Stimulated activated CD8-positive, alpha-beta memory T cell treated with anti-CD3 and anti-CD28 coated beads, Interleukin-4, amount 100 ng/mL, for 48 hours (primary cell): Measurements from ENCODE around the gene GTF3C2.

Experiments used
- DNase-seq: peaks from one replicate; pipeline ENCODE4 v3.0.0-alpha.2; 2020

Gene GTF3C2

DNA sequence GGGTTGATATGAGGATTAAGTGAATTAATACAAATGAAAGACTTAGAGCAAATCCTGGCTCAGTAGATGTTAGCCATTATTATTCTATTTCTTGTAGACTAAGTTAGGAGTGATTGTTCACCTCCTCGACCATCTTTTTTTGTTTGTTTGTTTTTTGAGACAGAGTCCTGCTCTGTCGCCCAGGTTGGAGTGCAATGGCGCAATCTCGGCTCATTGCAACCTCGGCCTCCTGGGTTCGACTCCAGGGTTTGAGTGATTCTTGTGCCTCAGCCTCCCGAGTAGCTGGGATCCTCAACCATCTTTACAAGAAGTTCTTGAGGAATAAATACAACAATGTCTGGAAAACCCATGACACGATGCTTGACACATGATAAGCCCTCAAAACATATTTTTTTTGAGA is 61.6 kb downstream of the GTF3C2 start:
- no peak for DNase-seq

DNA sequence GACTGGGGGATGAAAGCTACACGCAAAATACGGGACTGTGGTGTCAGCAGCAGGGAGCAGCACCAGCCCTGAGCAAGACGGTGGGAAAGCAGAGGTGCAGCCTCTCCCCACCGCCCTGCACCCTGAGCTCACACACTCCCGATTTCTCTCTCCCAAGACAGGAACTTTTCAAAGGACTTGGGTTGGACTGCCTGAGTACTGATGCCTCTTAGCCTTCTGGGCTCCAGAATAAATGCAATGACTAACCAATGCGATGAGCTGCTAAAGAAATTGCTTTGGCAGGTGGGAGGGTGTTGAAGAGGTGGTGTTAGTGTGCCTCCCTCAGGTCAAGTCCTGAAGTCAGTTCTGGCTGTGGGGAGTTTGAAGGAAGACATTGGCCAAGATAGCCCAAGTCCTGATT is 64.7 kb downstream of the GTF3C2 start:
- no peak for DNase-seq

DNA sequence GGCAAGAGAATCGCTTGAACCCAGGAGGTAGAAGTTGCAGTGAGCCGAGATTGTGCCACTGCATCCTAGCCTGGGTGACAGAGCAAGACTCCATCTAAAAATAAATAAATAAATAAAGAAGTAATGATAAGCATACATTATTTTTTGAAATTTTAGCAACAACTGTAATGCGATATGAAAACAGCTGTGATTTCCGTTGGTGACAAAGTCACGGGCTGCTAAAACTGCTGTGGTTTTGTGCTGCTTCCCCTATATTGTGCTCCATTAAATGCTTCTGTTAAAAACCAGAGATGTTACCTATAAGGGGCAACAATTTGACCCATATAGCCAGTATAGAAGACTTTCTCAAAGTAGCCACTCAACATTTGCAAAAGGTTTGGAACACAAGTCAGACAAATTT is 66.0 kb downstream of the GTF3C2 start:
- no peak for DNase-seq

DNA sequence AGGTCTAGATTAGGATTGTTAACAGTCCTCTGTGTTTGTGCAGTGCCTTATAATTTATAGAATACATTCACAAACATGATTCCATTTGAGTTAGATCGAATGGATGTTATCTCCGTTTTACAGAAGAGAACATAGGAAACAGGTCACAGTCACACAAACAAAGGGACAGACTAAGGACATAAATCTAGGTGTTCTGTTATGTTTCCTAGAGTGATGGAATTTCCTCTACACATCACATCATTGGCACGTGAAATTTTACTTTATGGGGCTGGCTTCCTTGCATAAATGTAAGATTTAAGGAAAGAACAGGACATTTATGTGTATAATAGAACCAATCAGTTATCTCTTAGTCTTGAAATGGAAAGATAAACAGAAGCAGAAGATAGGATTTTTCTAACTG is 68.0 kb downstream of the GTF3C2 start:
- DNase-seq: no peak

DNA sequence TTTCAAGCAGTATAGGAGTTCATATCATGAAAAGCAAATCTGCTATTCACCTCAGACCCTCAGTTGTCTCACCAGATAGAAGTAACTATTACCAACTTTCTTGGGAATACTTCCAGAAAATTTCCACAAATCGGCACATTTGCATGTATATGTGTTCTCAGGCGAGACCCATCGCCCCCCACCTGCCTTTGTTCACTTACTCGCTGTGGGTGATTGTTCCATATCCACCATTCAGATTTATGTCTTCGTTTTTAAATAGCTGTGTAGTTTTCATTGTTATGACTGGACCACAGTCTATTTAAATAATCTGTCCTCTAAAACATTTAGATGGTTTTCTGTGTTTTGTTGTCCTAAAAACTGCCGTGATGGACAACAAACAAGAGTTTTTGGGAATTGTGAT is 71.1 kb downstream of the GTF3C2 start:
- no peak for DNase-seq

DNA sequence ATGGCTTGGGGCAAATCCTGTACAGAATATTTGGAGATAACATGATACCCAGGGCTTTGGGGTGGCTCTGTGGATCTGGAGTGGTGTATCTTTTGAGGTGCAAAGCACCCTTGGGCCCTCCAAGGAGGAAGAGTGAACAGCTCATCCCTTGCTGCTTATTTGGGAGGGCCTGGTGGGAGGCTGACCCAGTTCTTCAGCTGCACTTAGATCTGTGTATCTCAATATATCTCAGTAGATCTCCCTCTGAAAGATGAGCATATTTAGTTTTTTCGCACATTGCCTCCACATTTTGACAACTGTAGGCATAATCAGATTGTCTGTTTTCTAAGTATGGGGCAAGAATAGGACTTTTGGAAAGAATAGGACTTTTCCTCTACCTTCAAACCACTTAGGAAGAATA is 71.6 kb downstream of the GTF3C2 start:
- no peak for DNase-seq

DNA sequence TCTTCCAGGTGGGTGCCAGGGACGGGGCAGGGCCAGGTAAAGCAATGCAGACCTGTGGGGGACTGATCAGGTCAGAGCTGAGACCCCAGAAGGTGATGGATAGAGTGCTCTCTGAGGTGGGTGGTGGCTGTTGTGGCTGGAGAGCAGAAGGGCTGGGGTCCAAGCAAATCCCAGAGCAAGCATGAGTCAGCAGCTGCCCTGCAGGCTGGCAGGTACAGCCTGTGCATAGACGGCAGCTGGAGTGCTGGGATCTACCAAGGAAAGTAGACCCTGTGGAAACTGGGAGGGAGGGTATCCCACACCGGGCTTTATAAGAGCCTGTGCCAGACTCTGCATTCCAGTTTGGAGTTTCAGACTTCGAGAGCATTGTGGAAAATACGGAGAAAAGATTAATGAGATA is 73.7 kb downstream of the GTF3C2 start:
- no peak for DNase-seq

DNA sequence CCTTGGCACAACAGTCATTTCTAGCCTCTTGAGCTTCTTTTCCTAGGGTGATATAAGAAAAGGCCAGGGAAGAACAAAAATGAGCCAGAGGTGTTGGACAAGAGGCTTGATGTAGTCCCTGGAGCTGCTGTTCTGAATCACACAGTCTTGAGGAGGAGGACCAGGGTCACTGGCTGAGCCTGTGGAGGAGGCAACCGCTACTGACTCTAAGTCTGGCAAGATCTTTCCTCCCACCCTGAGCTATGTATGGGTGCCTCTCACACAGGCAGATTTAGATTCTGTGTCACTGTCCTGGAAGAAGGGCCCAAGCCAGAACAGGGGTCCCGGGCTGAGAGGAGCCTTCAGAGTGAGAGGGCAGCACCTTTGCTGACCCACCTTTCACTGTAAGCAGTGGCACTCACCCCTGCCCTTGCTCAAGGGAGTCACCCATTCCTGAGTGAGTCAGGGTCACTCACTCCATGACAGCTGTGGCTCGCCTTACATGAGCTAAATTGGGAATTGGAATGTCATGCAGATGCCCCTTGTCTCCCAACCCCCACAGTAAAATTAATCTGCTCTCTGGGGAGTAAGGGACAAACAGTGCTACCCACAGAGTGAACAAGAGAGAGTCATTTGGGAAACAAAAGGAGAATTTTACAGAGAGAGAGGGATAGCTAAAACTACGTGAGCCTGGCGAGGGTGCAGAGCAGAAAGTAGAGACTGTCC is 74.6 kb downstream of the GTF3C2 start, which contains the start of gene TRIM54:
TSS of gene TRIM54 (plus strand) at position 575 of the 705 bp plus-strand sequence. CDS start 303 bp downstream, outside the sequence.
- DNase-seq: no peak

DNA sequence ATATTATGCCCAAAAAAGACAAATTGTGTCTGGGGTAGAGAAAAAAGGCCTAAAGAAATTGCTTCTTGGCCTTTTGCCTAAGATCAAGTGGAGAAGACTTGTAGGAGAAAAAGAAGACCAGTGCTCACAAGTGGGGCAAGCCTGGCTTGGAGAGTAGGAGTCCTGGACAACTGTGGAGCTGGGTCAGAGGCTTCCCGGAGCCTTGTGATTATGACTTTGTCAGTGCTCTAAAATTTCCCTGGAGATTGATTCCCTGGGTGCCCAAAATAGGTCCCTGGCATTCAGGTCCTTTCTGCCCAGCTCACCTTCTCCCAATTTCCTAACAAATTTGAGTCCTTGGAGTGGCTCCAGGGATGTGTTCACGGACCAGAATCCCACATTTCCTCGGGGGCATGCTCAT is 75.1 kb downstream of the GTF3C2 start:
- DNase-seq: no peak

DNA sequence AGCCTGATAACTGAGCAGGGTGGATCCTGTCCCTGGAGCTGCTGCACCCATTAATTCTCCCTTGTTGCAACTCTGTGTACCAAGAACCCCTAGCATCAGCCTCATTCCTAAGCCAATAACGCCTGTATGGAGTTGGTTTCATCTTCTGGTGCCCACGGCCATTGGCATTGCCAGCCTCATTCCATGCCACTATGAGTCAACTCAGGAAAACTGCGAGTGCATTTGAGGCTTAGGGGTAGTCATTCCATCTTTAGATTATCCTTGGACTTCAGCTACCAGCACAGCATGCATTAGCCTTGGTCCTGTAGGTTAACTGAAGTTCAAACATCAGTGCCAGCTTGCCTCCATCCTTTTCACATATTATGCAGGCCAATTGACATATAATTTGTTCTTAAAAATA is 75.7 kb downstream of the GTF3C2 start:
- DNase-seq: no peak

DNA sequence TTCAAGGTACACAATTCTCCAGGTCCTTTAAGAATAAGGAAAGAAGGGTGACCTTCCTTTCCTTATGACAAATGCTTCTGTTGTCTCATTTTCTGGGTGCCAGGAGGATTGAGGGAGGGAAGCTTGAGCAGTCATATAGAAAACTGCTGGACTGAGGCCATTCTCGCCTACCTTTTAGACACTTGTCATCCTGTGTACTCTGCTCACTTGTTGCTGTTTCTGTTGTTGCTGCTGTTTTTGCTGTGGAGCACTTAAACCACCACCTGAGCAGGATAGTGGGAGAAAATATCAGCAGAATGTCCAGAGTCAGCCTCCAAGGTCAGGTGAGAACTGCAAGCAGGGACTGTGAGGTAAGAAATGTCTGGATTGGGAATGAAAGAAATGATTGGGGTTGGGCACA is 78.6 kb downstream of the GTF3C2 start:
- DNase-seq: no peak
